Measurements from ENCODE around the gene GPR157. TPM values are rescaled to one million over a fixed set of nuclear protein-coding genes. Genes with fewer than 3 reads are reported as not detected.

The GPR157 gene
- total RNA-seq, 4 donors from 2014 or later, result 3.5 to 13.4 (median 4.0) TPM

- TF ChIP-seq, protein P1, sequence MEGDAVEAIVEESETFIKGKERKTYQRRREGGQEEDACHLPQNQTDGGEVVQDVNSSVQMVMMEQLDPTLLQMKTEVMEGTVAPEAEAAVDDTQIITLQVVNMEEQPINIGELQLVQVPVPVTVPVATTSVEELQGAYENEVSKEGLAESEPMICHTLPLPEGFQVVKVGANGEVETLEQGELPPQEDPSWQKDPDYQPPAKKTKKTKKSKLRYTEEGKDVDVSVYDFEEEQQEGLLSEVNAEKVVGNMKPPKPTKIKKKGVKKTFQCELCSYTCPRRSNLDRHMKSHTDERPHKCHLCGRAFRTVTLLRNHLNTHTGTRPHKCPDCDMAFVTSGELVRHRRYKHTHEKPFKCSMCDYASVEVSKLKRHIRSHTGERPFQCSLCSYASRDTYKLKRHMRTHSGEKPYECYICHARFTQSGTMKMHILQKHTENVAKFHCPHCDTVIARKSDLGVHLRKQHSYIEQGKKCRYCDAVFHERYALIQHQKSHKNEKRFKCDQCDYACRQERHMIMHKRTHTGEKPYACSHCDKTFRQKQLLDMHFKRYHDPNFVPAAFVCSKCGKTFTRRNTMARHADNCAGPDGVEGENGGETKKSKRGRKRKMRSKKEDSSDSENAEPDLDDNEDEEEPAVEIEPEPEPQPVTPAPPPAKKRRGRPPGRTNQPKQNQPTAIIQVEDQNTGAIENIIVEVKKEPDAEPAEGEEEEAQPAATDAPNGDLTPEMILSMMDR (IDR thresholded peaks at IDR 0.05; ENCODE audit: low read depth), result no peak
Measured at GRCh38 chr1:9069326-9070100, 59.4 kb downstream of the GPR157 start, which contains the start of gene SLC2A5. Gene SLC2A5 (minus strand): TSS chr1:9069635. CDS start chr1:9069536, 99 bp downstream.

- TF ChIP-seq, protein P1 (IDR thresholded peaks at IDR 0.05; ENCODE audit: low read depth), result no peak
Measured at GRCh38 chr1:9068981-9069325, 59.9 kb downstream of the GPR157 start.

DNA sequence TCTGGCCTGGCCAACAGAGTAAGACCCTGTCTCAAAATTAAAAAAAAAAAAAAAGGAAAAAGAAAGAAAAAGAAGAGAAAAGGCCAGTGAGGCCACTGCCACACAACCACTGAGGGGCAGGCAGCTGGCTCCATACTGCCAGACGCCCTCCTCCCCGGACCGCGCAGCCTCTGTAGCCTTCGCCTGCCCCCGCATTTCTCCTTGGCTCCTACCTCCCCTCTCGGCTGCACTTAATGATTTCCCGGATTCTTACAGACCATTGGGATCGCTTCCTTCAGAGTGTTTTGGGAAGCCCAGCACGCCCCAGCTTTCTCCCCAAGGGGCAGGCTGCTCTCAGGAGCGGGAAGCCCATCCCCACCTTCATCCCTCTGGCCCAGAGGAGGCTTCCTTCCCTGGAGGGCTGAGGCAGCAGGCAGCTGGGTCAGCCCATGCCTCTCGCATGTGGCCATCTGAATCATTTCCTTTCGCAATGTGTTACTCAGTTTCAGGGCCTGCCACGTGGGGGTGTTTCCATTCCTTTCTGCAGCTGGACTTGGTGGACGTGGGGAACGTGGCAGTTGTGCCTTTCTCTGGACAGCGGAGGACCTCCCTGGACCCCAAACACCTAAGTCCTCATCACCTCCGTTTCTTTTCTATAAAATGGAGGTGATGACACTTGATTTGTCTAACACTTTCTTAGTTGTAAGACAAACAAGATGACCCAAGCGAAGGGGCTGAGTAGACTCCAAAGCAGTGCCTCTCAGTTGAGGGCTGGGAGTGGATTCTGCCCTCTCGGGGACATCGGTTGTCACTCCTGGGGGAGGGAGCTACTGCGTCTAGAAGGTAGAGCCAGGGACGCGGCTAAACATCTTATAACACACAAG lies 61.7 kb downstream of the GPR157 start:
- TF ChIP-seq, protein P1 (IDR thresholded peaks at IDR 0.05; ENCODE audit: low read depth), result no peak

DNA sequence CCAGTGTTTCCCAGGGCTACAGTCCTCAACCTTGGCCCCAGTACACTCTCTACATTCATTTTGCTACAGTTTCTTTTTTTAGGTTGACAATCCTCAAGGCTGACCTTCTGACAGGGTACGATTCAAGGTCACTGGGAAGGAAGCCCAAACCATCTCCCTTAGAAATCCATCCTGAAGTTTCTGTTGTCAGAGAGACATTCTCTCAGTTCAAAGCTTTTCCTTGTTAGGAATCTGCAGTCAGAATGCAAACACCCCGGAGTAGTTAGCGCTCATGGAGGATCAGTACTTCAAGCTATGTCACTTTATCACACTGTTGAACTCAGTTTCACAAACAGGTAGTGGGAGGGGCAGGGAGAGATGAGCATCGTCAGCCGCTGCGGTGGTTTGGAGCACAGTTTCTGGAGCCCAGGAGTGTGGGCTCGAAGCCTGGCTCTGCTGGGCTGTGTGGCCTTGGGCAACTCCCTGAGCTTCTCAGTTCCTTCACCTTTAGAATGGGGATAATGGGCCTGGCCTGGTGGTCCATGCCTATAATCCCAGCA lies 63.6 kb downstream of the GPR157 start:
- TF ChIP-seq, protein P1 (IDR thresholded peaks at IDR 0.05; ENCODE audit: low read depth), result no peak

DNA sequence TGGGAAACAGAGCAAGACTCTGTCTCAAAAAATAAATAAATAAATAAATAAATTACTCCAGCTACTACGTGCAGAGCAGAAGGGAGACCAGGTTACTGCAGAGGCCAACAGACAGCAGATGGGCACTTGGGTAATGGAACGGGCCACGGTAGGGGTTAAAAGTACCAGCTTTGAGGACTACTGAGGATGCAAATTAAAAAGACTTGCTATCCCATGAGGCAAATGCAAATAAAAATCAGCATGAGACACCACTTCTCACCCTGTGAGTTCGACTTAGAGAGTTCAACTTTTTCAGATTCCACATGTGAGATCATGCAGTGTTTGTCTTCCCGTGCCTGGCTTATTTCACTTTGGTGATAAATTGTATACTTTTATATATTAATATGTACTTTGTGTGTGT lies 66.1 kb downstream of the GPR157 start:
- TF ChIP-seq, protein P1 (IDR thresholded peaks at IDR 0.05; ENCODE audit: low read depth), result no peak

DNA sequence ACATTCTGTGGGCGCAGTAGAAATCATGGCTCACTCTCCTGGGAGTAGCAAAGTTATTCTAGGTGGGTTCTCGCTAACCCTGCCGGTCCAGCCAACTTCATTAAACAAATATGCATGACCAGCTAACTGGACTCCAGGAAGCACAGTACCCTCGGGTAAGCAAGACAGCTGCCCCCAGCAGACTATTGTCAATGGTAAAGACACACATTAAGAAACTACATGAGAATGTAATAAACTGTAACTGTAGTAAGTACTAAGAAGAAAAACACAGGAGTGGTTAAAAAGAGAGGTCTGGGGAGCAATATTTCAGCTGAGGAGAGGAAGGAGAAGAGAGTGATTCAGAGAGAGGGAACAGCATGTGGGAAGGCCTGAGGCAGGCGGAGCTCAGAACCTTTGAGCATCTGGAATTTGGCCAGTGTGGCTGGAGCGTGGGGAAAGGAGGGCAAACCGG lies 66.9 kb downstream of the GPR157 start:
- TF ChIP-seq, protein P1 (IDR thresholded peaks at IDR 0.05; ENCODE audit: low read depth), result no peak
